ENCODE data around the gene SLC17A1.

The SLC17A1 gene

GRCh38 chr6:25832670-25833069 lies 818 bp upstream of the SLC17A1 start:
- no peak overlapping the region for H3K27ac ChIP-seq (replicated peaks; ENCODE audit: low read length)
- H3K18ac ChIP-seq (ENCODE audit: low read length): peak overlapping the region; percentile 17
- no peaks in the 10 kb centered on the region for H3K79me1 ChIP-seq (ENCODE audit: low read depth, low read length)
- H3K4me1 ChIP-seq (ENCODE audit: control insufficient read depth in 2 of 2, insufficient read depth in 1 of 2, low read depth in 1 of 2, low read length in 2 of 2): no peaks in the 10 kb centered on the region
- no CpG with 5 or more reads among the region's 3 CpGs for WGBS, 2 donors (ENCODE audit: extremely low coverage in 2 of 2, insufficient read length in 2 of 2, insufficient replicate concordance in 1 of 2)
- no peak overlapping the region for H3K9ac ChIP-seq (ENCODE audit: low read depth, low read length, poor library complexity)
- H3K36me3 ChIP-seq (replicated peaks in 1 of 2; ENCODE audit: control insufficient read depth in 2 of 2, insufficient read depth in 2 of 2, low read length in 2 of 2): no peaks in the 10 kb centered on the region
- H3K4me2 ChIP-seq (ENCODE audit: insufficient read depth, low read length, poor library complexity, severe bottlenecking): no peak overlapping the region
- H2AK5ac ChIP-seq (ENCODE audit: low read depth, low read length): no peak overlapping the region
- no peak overlapping the region for H3K4me3 ChIP-seq (ENCODE audit: low read length in 2 of 2)
- no peak overlapping the region for H3K14ac ChIP-seq (ENCODE audit: low read length)
- no peak overlapping the region for H2BK15ac ChIP-seq (ENCODE audit: low read length)
- H2BK5ac ChIP-seq (ENCODE audit: low read length): no peak overlapping the region
- H2AFZ ChIP-seq (ENCODE audit: low read length): no peak overlapping the region
- no peak overlapping the region for H3K4ac ChIP-seq (ENCODE audit: low read length)
- H3K9me3 ChIP-seq (replicated peaks in 1 of 2; ENCODE audit: control insufficient read depth in 2 of 2, insufficient read depth in 1 of 2, low read depth in 1 of 2, low read length in 2 of 2): no peaks in the 10 kb centered on the region
- H2BK12ac ChIP-seq (ENCODE audit: low read length): no peak overlapping the region
- DNase-seq (ENCODE audit: low spot score): no peak
- H3K23ac ChIP-seq (ENCODE audit: low read depth, low read length, poor library complexity): no peak overlapping the region
- H4K8ac ChIP-seq (ENCODE audit: low read depth, low read length): no peak overlapping the region
- no peak overlapping the region for H4K91ac ChIP-seq (ENCODE audit: low read depth, low read length, poor library complexity)
- no peak overlapping the region for H2BK120ac ChIP-seq (ENCODE audit: low read depth, low read length)
- H3K27me3 ChIP-seq (ENCODE audit: control insufficient read depth in 3 of 3, insufficient read depth in 3 of 3, low read depth in 1 of 3, low read length in 3 of 3): peaks cover 0 to 4% (median 0%) of the 10 kb centered on the region in 3 experiments

GRCh38 chr6:25832307-25832662 lies 433 bp upstream of the SLC17A1 start:
- Histone ChIP-seq H2AK5ac (ENCODE audit: low read depth, low read length) (no peak overlapping the region), H3K4me2 (ENCODE audit: insufficient read depth, low read length, poor library complexity, severe bottlenecking) (no peak overlapping the region), H3K4ac (ENCODE audit: low read length) (no peak overlapping the region), H3K4me3 (ENCODE audit: low read length in 2 of 2) (no peak overlapping the region), H3K27ac (replicated peaks; ENCODE audit: low read length) (no peak overlapping the region), H3K18ac (ENCODE audit: low read length) (no peak overlapping the region), H3K27me3 (ENCODE audit: control insufficient read depth in 3 of 3, insufficient read depth in 3 of 3, low read depth in 1 of 3, low read length in 3 of 3) (peaks cover 0 to 4% (median 0%) of the 10 kb centered on the region in 3 experiments), H2BK15ac (ENCODE audit: low read length) (no peak overlapping the region), H4K91ac (ENCODE audit: low read depth, low read length, poor library complexity) (no peak overlapping the region), H4K8ac (ENCODE audit: low read depth, low read length) (no peak overlapping the region), H2BK120ac (ENCODE audit: low read depth, low read length) (no peak overlapping the region), H3K79me1 (ENCODE audit: low read depth, low read length) (no peaks in the 10 kb centered on the region), H3K14ac (ENCODE audit: low read length) (no peak overlapping the region), H2BK12ac (ENCODE audit: low read length) (no peak overlapping the region), H3K4me1 (ENCODE audit: control insufficient read depth in 2 of 2, insufficient read depth in 1 of 2, low read depth in 1 of 2, low read length in 2 of 2) (no peaks in the 10 kb centered on the region), H3K9me3 (replicated peaks in 1 of 2; ENCODE audit: control insufficient read depth in 2 of 2, insufficient read depth in 1 of 2, low read depth in 1 of 2, low read length in 2 of 2) (no peaks in the 10 kb centered on the region), H2BK5ac (ENCODE audit: low read length) (no peak overlapping the region), H3K9ac (ENCODE audit: low read depth, low read length, poor library complexity) (no peak overlapping the region), H3K23ac (ENCODE audit: low read depth, low read length, poor library complexity) (no peak overlapping the region), H2AFZ (ENCODE audit: low read length) (no peak overlapping the region), H3K36me3 (replicated peaks in 1 of 2; ENCODE audit: control insufficient read depth in 2 of 2, insufficient read depth in 2 of 2, low read length in 2 of 2) (no peaks in the 10 kb centered on the region)
- no peak for DNase-seq (ENCODE audit: low spot score)

- H3K4me1 ChIP-seq (ENCODE audit: control insufficient read depth in 2 of 2, insufficient read depth in 1 of 2, low read depth in 1 of 2, low read length in 2 of 2): no peaks in the 10 kb centered on the region
- no peak overlapping the region for H2BK12ac ChIP-seq (ENCODE audit: low read length)
- H4K91ac ChIP-seq (ENCODE audit: low read depth, low read length, poor library complexity): no peak overlapping the region
- H3K9me3 ChIP-seq (replicated peaks in 1 of 2; ENCODE audit: control insufficient read depth in 2 of 2, insufficient read depth in 1 of 2, low read depth in 1 of 2, low read length in 2 of 2): no peaks in the 10 kb centered on the region
- DNase-seq (ENCODE audit: low spot score): no peak
- no peak overlapping the region for H2AFZ ChIP-seq (ENCODE audit: low read length)
- no peaks in the 10 kb centered on the region for H3K79me1 ChIP-seq (ENCODE audit: low read depth, low read length)
- H2AK5ac ChIP-seq (ENCODE audit: low read depth, low read length): no peak overlapping the region
- no peak overlapping the region for H3K4ac ChIP-seq (ENCODE audit: low read length)
- peaks cover 0 to 4% (median 0%) of the 10 kb centered on the region in 3 experiments for H3K27me3 ChIP-seq (ENCODE audit: control insufficient read depth in 3 of 3, insufficient read depth in 3 of 3, low read depth in 1 of 3, low read length in 3 of 3)
- no peak overlapping the region for H3K14ac ChIP-seq (ENCODE audit: low read length)
- H2BK120ac ChIP-seq (ENCODE audit: low read depth, low read length): no peak overlapping the region
- no peak overlapping the region for H3K4me3 ChIP-seq (ENCODE audit: low read length in 2 of 2)
- H3K36me3 ChIP-seq (replicated peaks in 1 of 2; ENCODE audit: control insufficient read depth in 2 of 2, insufficient read depth in 2 of 2, low read length in 2 of 2): no peaks in the 10 kb centered on the region
- no peak overlapping the region for H3K4me2 ChIP-seq (ENCODE audit: insufficient read depth, low read length, poor library complexity, severe bottlenecking)
- no peak overlapping the region for H4K8ac ChIP-seq (ENCODE audit: low read depth, low read length)
- H3K23ac ChIP-seq (ENCODE audit: low read depth, low read length, poor library complexity): no peak overlapping the region
- H3K18ac ChIP-seq (ENCODE audit: low read length): no peak overlapping the region
- no CpG with 5 or more reads among the region's 4 CpGs for WGBS, 2 donors (ENCODE audit: extremely low coverage in 2 of 2, insufficient read length in 2 of 2, insufficient replicate concordance in 1 of 2)
- H3K9ac ChIP-seq (ENCODE audit: low read depth, low read length, poor library complexity): no peak overlapping the region
- no peak overlapping the region for H2BK5ac ChIP-seq (ENCODE audit: low read length)
- no peak overlapping the region for H2BK15ac ChIP-seq (ENCODE audit: low read length)
- H3K27ac ChIP-seq (replicated peaks; ENCODE audit: low read length): no peak overlapping the region
These were observed 1.4 kb downstream of the SLC17A1 start for GRCh38 chr6:25830458-25830857.

- Histone ChIP-seq H2BK120ac (ENCODE audit: low read depth, low read length) (no peak overlapping the region), H3K9ac (ENCODE audit: low read depth, low read length, poor library complexity) (no peak overlapping the region)
- no peak for DNase-seq (ENCODE audit: low spot score)
These were observed 2.5 kb downstream of the SLC17A1 start for GRCh38 chr6:25829375-25829774.

More at GRCh38 chr6:25829375-25829774, 2.5 kb downstream of the SLC17A1 start:
- no peak overlapping the region for H4K8ac ChIP-seq (ENCODE audit: low read depth, low read length)
- no peak overlapping the region for H2AFZ ChIP-seq (ENCODE audit: low read length)
- no peak overlapping the region for H3K23ac ChIP-seq (ENCODE audit: low read depth, low read length, poor library complexity)
- no peaks in the 10 kb centered on the region for H3K79me1 ChIP-seq (ENCODE audit: low read depth, low read length)
- H3K27ac ChIP-seq (replicated peaks; ENCODE audit: low read length): no peak overlapping the region
- no peak overlapping the region for H4K91ac ChIP-seq (ENCODE audit: low read depth, low read length, poor library complexity)
- H3K14ac ChIP-seq (ENCODE audit: low read length): no peak overlapping the region
- H2BK15ac ChIP-seq (ENCODE audit: low read length): no peak overlapping the region
- peaks cover 0 to 4% (median 0%) of the 10 kb centered on the region in 3 experiments for H3K27me3 ChIP-seq (ENCODE audit: control insufficient read depth in 3 of 3, insufficient read depth in 3 of 3, low read depth in 1 of 3, low read length in 3 of 3)
- H3K9me3 ChIP-seq (replicated peaks in 1 of 2; ENCODE audit: control insufficient read depth in 2 of 2, insufficient read depth in 1 of 2, low read depth in 1 of 2, low read length in 2 of 2): no peaks in the 10 kb centered on the region
- H3K4me1 ChIP-seq (ENCODE audit: control insufficient read depth in 2 of 2, insufficient read depth in 1 of 2, low read depth in 1 of 2, low read length in 2 of 2): no peaks in the 10 kb centered on the region
- H3K4me3 ChIP-seq (ENCODE audit: low read length in 2 of 2): no peak overlapping the region
- no CpG with 5 or more reads among the region's 1 CpG for WGBS, 2 donors (ENCODE audit: extremely low coverage in 2 of 2, insufficient read length in 2 of 2, insufficient replicate concordance in 1 of 2)
- no peaks in the 10 kb centered on the region for H3K36me3 ChIP-seq (replicated peaks in 1 of 2; ENCODE audit: control insufficient read depth in 2 of 2, insufficient read depth in 2 of 2, low read length in 2 of 2)
- no peak overlapping the region for H3K4ac ChIP-seq (ENCODE audit: low read length)
- H3K18ac ChIP-seq (ENCODE audit: low read length): no peak overlapping the region
- no peak overlapping the region for H2BK12ac ChIP-seq (ENCODE audit: low read length)
- no peak overlapping the region for H3K4me2 ChIP-seq (ENCODE audit: insufficient read depth, low read length, poor library complexity, severe bottlenecking)
- no peak overlapping the region for H2BK5ac ChIP-seq (ENCODE audit: low read length)
- H2AK5ac ChIP-seq (ENCODE audit: low read depth, low read length): no peak overlapping the region

Measured in neuronal stem cell (in vitro differentiated cells).